ENCODE data around the gene HIVEP3.

- TF ChIP-seq SUZ12 (IDR thresholded peaks at IDR 0.05; ENCODE audit: extremely low read depth, insufficient read depth, insufficient read length) (no peak), YY1 (IDR thresholded peaks at IDR 0.05; ENCODE audit: insufficient read depth, insufficient read length) (no peak), ZNF274 (IDR thresholded peaks at IDR 0.05; ENCODE audit: low read depth, low read length) (no peak)
Measured at GRCh38 chr1:41610361-41610760, 308.4 kb downstream of the HIVEP3 start.
